Cardiac fibroblast (primary cell): ENCODE results near the gene SGSM1.

Experiments
- DNase-seq, 2 donors: peaks; one replicate each; pipeline versions ENCODE4 v3.0.0 to v3.0.0-alpha.2; 2010; ENCODE audit warnings: low read depth in 2 of 2
- H3K4me3 ChIP-seq, 2 donors: replicated peaks in 1 of 2; 1 replicate in 1 of 2; 2 replicates in 1 of 2; pipeline ENCODE4 v1.5.1; 2011; ENCODE audit warnings: low read depth in 2 of 2, low read length in 2 of 2, mild to moderate bottlenecking in 2 of 2, moderate library complexity in 1 of 2
- TF ChIP-seq, protein P1 (sequence below): IDR thresholded peaks from one replicate; pipeline ENCODE4 v1.5.1; 2011; ENCODE audit warnings: low read depth, mild to moderate bottlenecking, low read length, inconsistent platforms

The SGSM1 gene

DNA sequence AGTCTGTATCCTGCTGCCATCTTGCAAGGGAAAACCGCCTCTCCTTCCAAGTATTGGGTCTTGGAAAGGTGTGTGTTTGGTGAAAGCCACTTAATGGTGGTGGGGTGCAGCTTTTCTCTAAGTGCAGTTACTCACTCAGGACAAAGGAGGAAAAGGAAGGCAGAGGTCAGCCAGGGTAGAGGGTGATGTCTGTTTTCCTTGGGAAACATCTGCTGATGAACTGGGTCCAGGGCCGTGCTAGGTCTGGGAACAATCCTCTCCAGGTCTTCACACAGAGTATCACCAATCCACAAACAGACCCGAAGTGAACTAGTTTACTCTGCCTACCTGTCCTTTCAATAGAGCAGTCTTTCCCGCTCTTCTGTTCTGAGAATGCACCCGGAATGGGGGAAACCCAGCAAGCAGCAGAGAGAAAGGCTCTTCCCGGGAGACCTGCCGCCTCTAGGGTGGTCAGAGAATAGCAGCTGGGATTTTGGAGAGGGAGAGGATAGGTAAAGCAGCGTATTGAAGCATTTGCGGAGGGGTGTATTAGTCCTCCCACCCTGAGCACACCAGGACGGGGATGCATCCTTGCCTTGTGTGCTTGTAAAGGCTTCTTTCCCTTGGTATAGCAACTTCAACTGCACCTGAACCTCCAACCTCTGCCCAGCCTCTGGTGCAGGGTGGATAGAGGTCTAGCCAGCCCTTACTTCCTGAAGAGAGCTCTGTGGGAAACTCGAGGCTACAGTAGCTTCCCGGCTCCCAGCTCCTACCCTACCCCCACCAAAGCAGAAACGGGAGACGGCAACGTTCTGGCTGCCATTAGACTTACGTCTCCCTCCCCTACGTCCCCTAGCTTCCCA is 119.8 kb downstream of the SGSM1 start:
- no peak overlapping the region for H3K4me3 ChIP-seq
- TF ChIP-seq, protein P1, sequence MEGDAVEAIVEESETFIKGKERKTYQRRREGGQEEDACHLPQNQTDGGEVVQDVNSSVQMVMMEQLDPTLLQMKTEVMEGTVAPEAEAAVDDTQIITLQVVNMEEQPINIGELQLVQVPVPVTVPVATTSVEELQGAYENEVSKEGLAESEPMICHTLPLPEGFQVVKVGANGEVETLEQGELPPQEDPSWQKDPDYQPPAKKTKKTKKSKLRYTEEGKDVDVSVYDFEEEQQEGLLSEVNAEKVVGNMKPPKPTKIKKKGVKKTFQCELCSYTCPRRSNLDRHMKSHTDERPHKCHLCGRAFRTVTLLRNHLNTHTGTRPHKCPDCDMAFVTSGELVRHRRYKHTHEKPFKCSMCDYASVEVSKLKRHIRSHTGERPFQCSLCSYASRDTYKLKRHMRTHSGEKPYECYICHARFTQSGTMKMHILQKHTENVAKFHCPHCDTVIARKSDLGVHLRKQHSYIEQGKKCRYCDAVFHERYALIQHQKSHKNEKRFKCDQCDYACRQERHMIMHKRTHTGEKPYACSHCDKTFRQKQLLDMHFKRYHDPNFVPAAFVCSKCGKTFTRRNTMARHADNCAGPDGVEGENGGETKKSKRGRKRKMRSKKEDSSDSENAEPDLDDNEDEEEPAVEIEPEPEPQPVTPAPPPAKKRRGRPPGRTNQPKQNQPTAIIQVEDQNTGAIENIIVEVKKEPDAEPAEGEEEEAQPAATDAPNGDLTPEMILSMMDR: no peak
- no peak for DNase-seq

- peak in 1 of 2 donors; percentile 26 for DNase-seq
- no peak overlapping the region for H3K4me3 ChIP-seq
- TF ChIP-seq, protein P1: no peak
These were observed 120.4 kb downstream of the SGSM1 start for GRCh38 chr22:24926428-24926725.

DNA sequence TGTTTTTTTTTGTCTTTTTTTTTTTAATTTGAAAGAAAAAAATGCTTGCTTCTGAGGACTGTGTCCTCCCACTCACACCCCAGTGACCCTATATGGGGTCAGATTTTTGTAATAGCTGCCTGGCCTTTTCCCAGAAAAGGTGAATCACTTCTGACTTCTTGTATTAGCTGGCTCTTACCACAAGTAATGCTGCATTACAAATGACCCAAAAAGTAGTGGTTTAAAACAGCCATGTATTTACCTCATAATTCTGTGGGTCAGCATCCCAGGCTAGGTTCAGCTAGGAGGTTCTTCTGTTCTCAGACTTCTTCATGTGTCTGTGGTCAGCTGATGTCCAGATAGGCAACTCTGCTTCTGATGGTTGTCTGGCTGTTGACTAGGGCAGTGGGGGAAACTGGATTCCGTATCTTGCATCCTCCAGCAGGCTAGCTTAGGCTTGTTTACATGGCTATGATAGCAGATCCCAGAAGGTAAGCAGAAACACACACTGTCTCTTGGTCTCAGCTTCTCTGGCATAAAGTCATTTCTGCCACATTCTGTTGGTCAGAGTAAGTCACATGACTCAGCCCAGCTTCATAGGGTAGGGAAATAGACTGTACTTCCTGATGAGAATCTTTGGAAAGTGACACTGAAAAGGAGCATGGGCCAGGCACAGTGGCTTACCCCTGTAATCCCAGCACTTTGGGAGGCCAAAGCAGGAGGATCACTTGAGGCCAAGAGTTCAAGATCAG is 121.0 kb downstream of the SGSM1 start:
- TF ChIP-seq, protein P1: no peak
- DNase-seq: peak; percentile 61 to 92
- no peak overlapping the region for H3K4me3 ChIP-seq

- no peak overlapping the region for H3K4me3 ChIP-seq
- no peak for DNase-seq
These were observed 122.3 kb downstream of the SGSM1 start for GRCh38 chr22:24928322-24928721.

DNA sequence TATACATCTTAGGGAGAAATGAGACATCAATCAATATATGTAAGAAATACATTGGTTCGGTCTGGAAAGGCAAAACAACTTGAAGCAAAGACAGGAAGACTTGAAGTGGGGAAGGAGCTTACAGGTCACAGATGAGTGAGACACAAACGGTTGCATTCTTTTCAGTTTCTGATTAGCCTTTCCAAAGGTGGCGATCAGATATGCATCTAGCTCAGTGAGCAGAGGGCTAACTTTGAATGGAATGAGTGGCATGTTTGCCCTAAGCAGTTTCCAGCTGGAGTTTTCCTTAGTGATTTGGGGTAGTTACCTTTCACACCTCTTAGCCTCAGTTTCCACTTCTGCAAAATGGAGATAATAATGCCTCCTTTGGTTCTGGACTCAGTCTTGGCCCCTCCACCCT is 124.7 kb downstream of the SGSM1 start:
- no peak for DNase-seq
- TF ChIP-seq, protein P1: no peak
- H3K4me3 ChIP-seq: no peak overlapping the region

More at GRCh38 chr22:24928322-24928721, 122.3 kb downstream of the SGSM1 start:
- TF ChIP-seq, protein P1: no peak

DNA sequence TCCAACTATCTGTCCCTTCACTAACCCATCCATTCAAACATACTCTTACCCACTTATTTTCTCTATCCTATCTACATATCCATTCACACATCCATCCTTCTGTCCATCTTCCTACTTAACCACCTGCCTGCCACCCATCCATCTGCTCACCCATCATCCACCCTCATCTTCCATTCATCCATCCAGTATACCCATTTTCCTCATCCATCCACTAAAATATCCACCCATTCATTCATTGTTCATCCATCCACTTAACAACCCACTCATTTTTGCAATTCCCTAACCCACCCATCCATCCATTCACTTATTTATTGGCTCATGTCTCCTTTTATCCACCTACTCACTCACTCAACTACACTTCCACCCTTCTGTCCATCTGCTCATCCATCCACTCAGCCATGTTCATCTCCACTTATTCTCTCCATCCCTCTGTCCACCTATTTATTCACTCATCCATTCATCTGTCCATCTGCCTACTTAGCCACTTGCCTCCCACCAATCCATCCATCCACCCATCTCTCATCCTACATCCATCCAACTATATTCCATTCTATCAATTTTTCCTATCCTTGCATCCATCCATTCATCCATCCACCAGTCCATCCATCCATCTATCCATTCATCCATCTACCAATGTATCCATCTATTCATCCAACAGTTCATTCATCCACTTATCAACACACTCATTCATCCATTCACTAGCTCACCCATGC is 129.9 kb downstream of the SGSM1 start:
- no peak overlapping the region for H3K4me3 ChIP-seq
- TF ChIP-seq, protein P1: no peak
- DNase-seq: no peak
